Neuronal stem cell (in vitro differentiated cells): ENCODE data around the gene ITPR2.
"Not testable (repeated sequence)": the region's sequence is repeated elsewhere in the genome, so short reads cannot be mapped to it uniquely, and the experiment has no call there.

ENCODE experiments used
- DNase-seq: peaks from one replicate; pipeline ENCODE4 v3.0.0-alpha.2; 2013; ENCODE audit warnings: low spot score
- H2AFZ ChIP-seq: one replicate; pipeline ENCODE4 v1.6.1; 2013; ENCODE audit warnings: mild to moderate bottlenecking, low read length, inconsistent platforms
- H2AK5ac ChIP-seq: 2 replicates; pipeline ENCODE4 v1.6.1; 2013; ENCODE audit warnings: low read depth, mild to moderate bottlenecking, inconsistent platforms, low read length, moderate library complexity, mixed read lengths
- H2BK120ac ChIP-seq: 2 replicates; pipeline ENCODE4 v1.6.1; 2013; ENCODE audit warnings: low read depth, mild to moderate bottlenecking, inconsistent platforms, low read length, moderate library complexity, mixed read lengths
- H2BK12ac ChIP-seq: one replicate; pipeline ENCODE4 v1.6.1; 2013; ENCODE audit warnings: low read length, inconsistent platforms
- H2BK15ac ChIP-seq: 2 replicates; pipeline ENCODE4 v1.6.1; 2013; ENCODE audit warnings: mild to moderate bottlenecking, low read length, inconsistent platforms, mixed read lengths
- H2BK5ac ChIP-seq: one replicate; pipeline ENCODE4 v1.6.1; 2013; ENCODE audit warnings: inconsistent platforms, mild to moderate bottlenecking, low read length, moderate library complexity
- H3K14ac ChIP-seq: one replicate; pipeline ENCODE4 v1.6.1; 2013; ENCODE audit warnings: low read length, inconsistent platforms
- H3K18ac ChIP-seq: 2 replicates; pipeline ENCODE4 v1.6.1; 2013; ENCODE audit warnings: low read length, inconsistent platforms
- H3K23ac ChIP-seq: 2 replicates; pipeline ENCODE4 v1.6.1; 2013; ENCODE audit warnings: low read depth, mild to moderate bottlenecking, mixed read lengths, low read length, inconsistent platforms; ENCODE audit not compliant: poor library complexity
- H3K27ac ChIP-seq: replicated peaks from 3 replicates; pipeline ENCODE4 v1.5.1; 2013; ENCODE audit warnings: low read length, inconsistent platforms
- H3K27me3 ChIP-seq, 3 experiments: 2 replicates each; pipeline ENCODE4 v1.6.1; 2013; ENCODE audit warnings: low read length in 3 of 3, mild to moderate bottlenecking in 2 of 3, inconsistent platforms in 1 of 3, low read depth in 1 of 3, mixed read lengths in 1 of 3, moderate library complexity in 1 of 3; ENCODE audit not compliant: control insufficient read depth in 3 of 3, insufficient read depth in 3 of 3
- H3K36me3 ChIP-seq, 2 donors: replicated peaks in 1 of 2; 2 replicates each; pipeline ENCODE4 v1.6.1; 2013; ENCODE audit warnings: low read length in 2 of 2; ENCODE audit not compliant: control insufficient read depth in 2 of 2, insufficient read depth in 2 of 2
- H3K4ac ChIP-seq: 2 replicates; pipeline ENCODE4 v1.6.1; 2013; ENCODE audit warnings: inconsistent platforms, mild to moderate bottlenecking, low read length, moderate library complexity
- H3K4me1 ChIP-seq, 2 donors: 1 replicate in 1 of 2; 2 replicates in 1 of 2; pipeline ENCODE4 v1.6.1; 2013; ENCODE audit warnings: low read length in 2 of 2, low read depth in 1 of 2; ENCODE audit not compliant: control insufficient read depth in 2 of 2, insufficient read depth in 1 of 2
- H3K4me2 ChIP-seq: one replicate; pipeline ENCODE4 v1.6.1; 2013; ENCODE audit warnings: mild to moderate bottlenecking, low read length, inconsistent platforms; ENCODE audit not compliant: insufficient read depth, poor library complexity, severe bottlenecking
- H3K4me3 ChIP-seq, 2 donors: 2 replicates each; pipeline ENCODE4 v1.5.1; 2013; ENCODE audit warnings: low read length in 2 of 2, mild to moderate bottlenecking in 2 of 2, inconsistent platforms in 1 of 2, moderate library complexity in 1 of 2
- H3K79me1 ChIP-seq: one replicate; pipeline ENCODE4 v1.6.1; 2013; ENCODE audit warnings: low read depth, mild to moderate bottlenecking, inconsistent platforms, low read length, moderate library complexity
- H3K9ac ChIP-seq: one replicate; pipeline ENCODE4 v1.6.1; 2013; ENCODE audit warnings: mild to moderate bottlenecking, low read depth, low read length, inconsistent platforms; ENCODE audit not compliant: poor library complexity
- H3K9me3 ChIP-seq, 2 donors: replicated peaks in 1 of 2; 2 replicates each; pipeline versions ENCODE3 to v1.6.1; 2013; ENCODE audit warnings: low read length in 2 of 2, mild to moderate bottlenecking in 2 of 2, inconsistent platforms in 1 of 2, low read depth in 1 of 2, mixed read lengths in 1 of 2, moderate library complexity in 1 of 2; ENCODE audit not compliant: control insufficient read depth in 2 of 2, insufficient read depth in 1 of 2
- H4K8ac ChIP-seq: one replicate; pipeline ENCODE4 v1.6.1; 2013; ENCODE audit warnings: low read depth, mild to moderate bottlenecking, inconsistent platforms, low read length, moderate library complexity
- H4K91ac ChIP-seq: one replicate; pipeline ENCODE4 v1.6.1; 2013; ENCODE audit warnings: low read length, low read depth, mild to moderate bottlenecking, inconsistent platforms; ENCODE audit not compliant: poor library complexity
- WGBS, 2 donors: extraction: QIAGEN DNeasy Blood & Tissue Kit; methylation state at CpG; one replicate each; pipeline ENCODE4 v1.1.7; 2013; ENCODE audit warnings: missing lambda C conversion rate in 2 of 2, mixed read lengths in 1 of 2; ENCODE audit not compliant: insufficient read length in 2 of 2, insufficient replicate concordance in 1 of 2; ENCODE audit errors: extremely low coverage in 2 of 2; 5-methylcytosine and 5-hydroxymethylcytosine counted together

Gene ITPR2

GRCh38 chr12:26608706-26609105 is 224.3 kb downstream of the ITPR2 start:
- Histone ChIP-seq H2AK5ac (no peak overlapping the region), H4K91ac (no peak overlapping the region), H3K18ac (no peak overlapping the region), H2BK5ac (no peak overlapping the region), H3K14ac (no peak overlapping the region), H3K4me2 (no peak overlapping the region), H3K27ac (no peak overlapping the region), H3K4me3 (no peak overlapping the region), H2BK15ac (no peak overlapping the region), H3K9ac (no peak overlapping the region), H2AFZ (no peak overlapping the region), H3K27me3 (peaks cover 0 to under 1% (median 0%) of the 10 kb centered on the region in 3 experiments), H3K4me1 (no peaks in the 10 kb centered on the region), H3K36me3 (no peaks in the 10 kb centered on the region), H3K23ac (no peak overlapping the region), H4K8ac (no peak overlapping the region), H2BK12ac (no peak overlapping the region), H2BK120ac (no peak overlapping the region), H3K4ac (no peak overlapping the region), H3K79me1 (no peaks in the 10 kb centered on the region), H3K9me3 (no peaks in the 10 kb centered on the region)
- DNase-seq, result no peak
- no CpG with 5 or more reads among the region's 2 CpGs for WGBS, 2 donors

DNA sequence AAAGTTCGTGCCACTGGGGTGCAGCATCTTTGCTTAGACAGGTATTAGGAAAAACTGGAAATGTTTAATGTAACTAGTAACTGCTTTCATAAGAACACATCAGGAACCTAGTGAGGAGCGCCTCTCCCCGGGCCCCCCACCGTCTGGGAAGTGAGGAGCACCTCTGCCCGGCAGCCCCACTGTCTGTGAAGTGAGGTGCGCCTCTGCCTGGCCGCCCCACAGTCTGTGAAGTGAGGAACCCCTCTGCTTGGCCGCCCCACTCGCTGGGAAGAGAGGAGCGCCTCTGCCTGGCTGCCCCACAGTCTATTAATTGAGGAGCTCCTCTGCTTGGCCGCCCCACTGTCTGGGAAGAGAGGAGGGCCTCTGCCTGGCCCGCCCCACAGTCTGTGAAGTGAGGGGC is 224.7 kb downstream of the ITPR2 start:
- Histone ChIP-seq H3K36me3 (no peaks in the 10 kb centered on the region), H3K23ac (no peak overlapping the region), H2BK120ac (no peak overlapping the region), H4K8ac (no peak overlapping the region), H2AFZ (no peak overlapping the region), H3K9me3 (no peaks in the 10 kb centered on the region), H3K14ac (no peak overlapping the region), H3K27ac (no peak overlapping the region), H3K4me3 (no peak overlapping the region), H3K27me3 (peaks cover 0 to 2% (median 0%) of the 10 kb centered on the region in 3 experiments), H2BK15ac (no peak overlapping the region), H2BK5ac (no peak overlapping the region), H3K4ac (no peak overlapping the region), H4K91ac (no peak overlapping the region), H3K9ac (no peak overlapping the region), H3K4me1 (no peaks in the 10 kb centered on the region), H2AK5ac (no peak overlapping the region), H3K18ac (no peak overlapping the region), H3K79me1 (no peaks in the 10 kb centered on the region), H2BK12ac (no peak overlapping the region), H3K4me2 (no peak overlapping the region)
- DNase-seq, result no peak
- no CpG with 5 or more reads among the region's 12 CpGs for WGBS, 2 donors

DNA sequence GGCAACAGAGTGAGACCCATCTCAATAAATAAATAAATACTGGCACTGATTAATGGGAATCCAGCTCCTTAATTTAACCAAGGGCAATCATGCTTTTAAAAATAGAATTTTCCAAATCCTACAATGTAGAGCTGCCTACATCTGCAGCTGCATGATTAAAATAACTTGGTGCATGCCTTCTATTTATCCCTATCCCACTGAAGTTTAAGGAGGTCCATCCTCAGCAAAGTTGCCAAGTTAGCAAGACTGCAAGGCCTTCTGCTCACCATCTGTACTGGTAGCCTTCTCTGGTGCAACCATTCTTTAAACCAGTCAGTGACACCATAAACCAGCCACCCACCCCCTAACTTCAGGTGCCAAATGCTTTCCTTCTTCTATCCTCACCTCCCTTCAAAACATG is 226.1 kb downstream of the ITPR2 start:
- Histone ChIP-seq H3K36me3 (no peaks in the 10 kb centered on the region), H3K4me3 (no peak overlapping the region), H2AK5ac (no peak overlapping the region), H3K23ac (no peak overlapping the region), H3K79me1 (no peaks in the 10 kb centered on the region), H3K14ac (no peak overlapping the region), H2AFZ (no peak overlapping the region), H3K9me3 (no peaks in the 10 kb centered on the region), H2BK12ac (no peak overlapping the region), H2BK5ac (no peak overlapping the region), H3K4ac (no peak overlapping the region), H3K4me1 (no peaks in the 10 kb centered on the region), H2BK120ac (no peak overlapping the region), H2BK15ac (no peak overlapping the region), H4K8ac (no peak overlapping the region), H4K91ac (no peak overlapping the region), H3K27ac (no peak overlapping the region), H3K27me3 (peaks cover 0 to 2% (median 0%) of the 10 kb centered on the region in 3 experiments), H3K4me2 (no peak overlapping the region), H3K9ac (no peak overlapping the region), H3K18ac (no peak overlapping the region)
- DNase-seq, result no peak

GRCh38 chr12:26604813-26605212 is 228.2 kb downstream of the ITPR2 start:
- not testable (repeated sequence) for H2AFZ ChIP-seq, H3K79me1 ChIP-seq, H2AK5ac ChIP-seq, H2BK12ac ChIP-seq, H3K4me1 ChIP-seq, H2BK120ac ChIP-seq, H3K4ac ChIP-seq, DNase-seq, H4K8ac ChIP-seq, H3K27ac ChIP-seq, H2BK5ac ChIP-seq, H3K4me2 ChIP-seq, H3K9ac ChIP-seq, H4K91ac ChIP-seq, H3K23ac ChIP-seq, H3K27me3 ChIP-seq, H3K14ac ChIP-seq, H3K36me3 ChIP-seq, H2BK15ac ChIP-seq, H3K9me3 ChIP-seq, H3K18ac ChIP-seq, H3K4me3 ChIP-seq
- WGBS, 2 donors, result no CpG with 5 or more reads among the region's 7 CpGs
